GDM1 (cell line): ENCODE data around the gene GLRA2.

Source experiments
- DNase-seq: peaks from one replicate; lab custom pipeline; 2025; lab: John Stamatoyannopoulos, UW

Gene GLRA2

DNA sequence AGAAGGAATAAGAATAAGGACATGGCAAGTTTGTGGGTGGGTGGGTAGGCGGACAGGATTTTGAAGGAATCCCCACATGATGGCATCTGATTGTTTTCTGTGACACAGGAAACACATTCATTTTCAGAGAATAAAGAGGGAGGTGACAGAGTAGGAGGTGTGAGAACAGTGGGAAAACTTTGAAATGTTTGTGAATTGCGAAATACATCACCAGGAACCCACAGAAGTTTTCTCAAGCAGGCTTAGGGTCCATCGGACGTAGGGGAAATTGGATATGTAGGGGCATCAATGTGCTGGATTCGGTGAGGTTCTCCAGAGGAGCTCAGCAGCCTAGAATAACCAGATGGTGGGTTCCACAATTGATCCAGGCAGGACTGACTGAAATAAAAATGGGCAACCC, 171.6 kb downstream of the GLRA2 start:
- no peak for DNase-seq

DNA sequence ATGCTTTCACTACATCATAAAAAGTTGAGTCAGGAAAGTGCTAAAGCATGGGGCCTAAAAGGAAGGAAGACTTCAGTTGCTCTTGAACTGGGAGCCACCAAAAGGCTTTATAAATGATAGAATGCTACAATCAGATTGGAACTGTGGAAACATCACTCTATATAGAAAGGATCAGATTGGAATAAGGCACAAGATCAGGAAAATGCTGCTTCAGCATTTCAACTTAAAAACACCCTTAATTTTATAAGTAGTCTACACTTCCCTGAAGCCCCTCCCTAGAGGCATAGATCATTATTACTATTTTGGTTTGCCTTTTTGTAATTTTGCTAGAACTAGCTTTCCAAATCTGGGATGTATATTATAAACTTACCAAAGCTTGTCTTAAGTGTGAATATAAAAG, 172.8 kb downstream of the GLRA2 start:
- DNase-seq = no peak

- DNase-seq = no peak
Observed at GRCh38 chrX:14712096-14712495, 182.8 kb downstream of the GLRA2 start.

DNA sequence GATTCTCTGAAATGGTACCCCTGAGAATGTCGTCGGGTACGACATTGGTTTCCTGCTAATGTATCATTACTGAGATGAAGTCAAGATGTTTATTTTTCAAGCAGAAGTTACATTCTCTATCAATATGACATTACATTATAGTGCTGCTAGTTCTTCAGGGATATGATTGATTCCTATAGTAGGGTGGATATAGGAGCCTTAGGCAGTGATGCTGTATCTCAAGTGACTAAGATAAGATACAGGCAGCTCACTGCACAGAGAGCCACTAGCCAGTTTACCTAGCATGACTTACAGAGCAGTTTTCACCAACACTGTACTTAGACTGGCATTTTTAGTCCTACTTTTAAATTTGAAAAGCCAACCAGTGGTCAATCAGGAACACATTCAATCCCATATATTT, 188.6 kb downstream of the GLRA2 start:
- DNase-seq = no peak

DNA sequence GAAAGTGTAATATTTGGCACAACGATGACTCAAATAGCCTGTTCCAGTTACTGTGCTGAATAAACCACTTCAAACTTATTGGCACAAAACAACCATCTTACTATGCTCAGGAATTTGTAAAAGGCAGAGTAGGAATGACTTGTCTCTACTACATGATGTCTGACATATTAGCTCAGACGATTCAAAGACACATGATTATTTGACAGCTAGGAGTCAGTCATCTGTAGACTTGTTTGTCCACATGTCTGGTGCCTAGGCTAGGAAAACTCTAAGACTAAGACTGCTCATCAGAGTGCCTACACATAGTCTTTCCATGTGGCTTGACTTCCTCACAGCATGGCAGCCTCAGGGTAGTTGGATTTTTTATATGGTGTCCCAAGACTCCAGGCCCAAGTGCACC, 189.1 kb downstream of the GLRA2 start:
- no peak for DNase-seq

DNA sequence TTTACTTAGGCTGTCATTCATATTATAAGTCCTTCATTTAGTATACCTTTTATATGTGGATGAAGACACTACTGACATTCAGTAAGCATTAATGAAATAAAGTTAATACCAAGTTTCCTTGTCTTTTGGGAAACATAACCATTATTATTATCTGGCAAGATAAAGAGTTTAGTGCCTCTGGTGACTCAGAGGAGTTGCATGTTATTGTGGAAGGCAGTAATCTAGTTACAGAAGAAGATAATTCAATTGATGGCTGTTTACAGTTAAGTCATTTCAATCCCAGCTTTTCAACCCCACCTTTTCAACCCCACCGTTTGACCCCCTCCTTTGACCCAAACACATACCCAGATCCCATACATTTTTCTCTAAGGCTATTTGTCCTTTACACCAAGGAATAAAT, 199.7 kb downstream of the GLRA2 start:
- no peak for DNase-seq

GRCh38 chrX:14738643-14739042, 209.3 kb downstream of the GLRA2 start:
- DNase-seq = no peak

GRCh38 chrX:14753441-14753840, 224.1 kb downstream of the GLRA2 start:
- no peak for DNase-seq

GRCh38 chrX:14758029-14758491, 228.7 kb downstream of the GLRA2 start:
- no peak for DNase-seq

- no peak for DNase-seq
Observed at GRCh38 chrX:14775416-14775815, 246.1 kb downstream of the GLRA2 start.

DNA sequence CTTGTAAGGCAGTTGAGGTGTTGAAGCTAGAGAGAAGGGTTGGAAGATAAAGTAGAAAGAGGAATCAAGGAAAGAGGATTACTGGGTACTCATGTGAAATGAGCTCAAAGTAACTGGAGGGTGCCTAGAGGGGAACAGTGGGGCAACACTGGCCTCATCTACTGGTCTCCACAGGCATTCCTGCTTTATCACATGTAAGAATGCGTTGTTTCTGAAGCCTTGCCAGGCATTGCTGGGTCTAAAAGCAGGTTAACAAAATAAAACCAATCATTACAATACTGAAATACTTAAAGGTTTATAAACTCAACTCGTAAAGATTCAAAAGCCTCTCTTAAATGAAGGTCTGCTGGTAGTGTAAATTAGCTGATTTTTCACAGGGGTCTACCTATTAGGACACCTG, 247.6 kb downstream of the GLRA2 start:
- no peak for DNase-seq

- DNase-seq = no peak
Observed at GRCh38 chrX:14777525-14777924, 248.2 kb downstream of the GLRA2 start.

- no peak for DNase-seq
Observed at GRCh38 chrX:14779580-14779979, 250.2 kb downstream of the GLRA2 start.
